Measurements from ENCODE around the gene KDM1A. TPM values are rescaled to one million over a fixed set of nuclear protein-coding genes. Genes with fewer than 3 reads are reported as not detected.
"Not testable (repeated sequence)": the region's sequence is repeated elsewhere in the genome, so short reads cannot be mapped to it uniquely, and the experiment has no call there.

The KDM1A gene
- total RNA-seq, 1 donor: 108 TPM

DNA sequence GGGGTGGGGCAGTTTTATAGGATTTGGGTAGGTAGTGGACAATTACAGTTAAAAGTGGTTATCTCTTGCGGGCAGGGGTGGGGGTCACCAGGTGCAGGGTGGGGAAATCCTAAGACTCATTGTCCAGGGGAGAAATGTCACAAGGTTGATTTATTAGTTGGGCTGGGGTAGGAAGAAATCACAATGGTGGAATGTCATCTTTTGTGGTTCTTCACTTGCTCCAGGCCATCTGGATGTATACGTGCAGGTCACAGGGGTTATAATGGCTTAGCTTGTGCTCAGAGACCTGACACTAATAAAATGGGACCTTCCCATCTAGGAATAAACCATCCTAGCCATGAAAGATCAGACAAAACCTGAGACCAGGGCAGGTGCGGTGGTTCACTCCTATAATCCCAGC lies 15.2 kb upstream of the KDM1A start:
- no peak for DNase-seq (ENCODE audit: low read depth)
- TF ChIP-seq, protein P1, sequence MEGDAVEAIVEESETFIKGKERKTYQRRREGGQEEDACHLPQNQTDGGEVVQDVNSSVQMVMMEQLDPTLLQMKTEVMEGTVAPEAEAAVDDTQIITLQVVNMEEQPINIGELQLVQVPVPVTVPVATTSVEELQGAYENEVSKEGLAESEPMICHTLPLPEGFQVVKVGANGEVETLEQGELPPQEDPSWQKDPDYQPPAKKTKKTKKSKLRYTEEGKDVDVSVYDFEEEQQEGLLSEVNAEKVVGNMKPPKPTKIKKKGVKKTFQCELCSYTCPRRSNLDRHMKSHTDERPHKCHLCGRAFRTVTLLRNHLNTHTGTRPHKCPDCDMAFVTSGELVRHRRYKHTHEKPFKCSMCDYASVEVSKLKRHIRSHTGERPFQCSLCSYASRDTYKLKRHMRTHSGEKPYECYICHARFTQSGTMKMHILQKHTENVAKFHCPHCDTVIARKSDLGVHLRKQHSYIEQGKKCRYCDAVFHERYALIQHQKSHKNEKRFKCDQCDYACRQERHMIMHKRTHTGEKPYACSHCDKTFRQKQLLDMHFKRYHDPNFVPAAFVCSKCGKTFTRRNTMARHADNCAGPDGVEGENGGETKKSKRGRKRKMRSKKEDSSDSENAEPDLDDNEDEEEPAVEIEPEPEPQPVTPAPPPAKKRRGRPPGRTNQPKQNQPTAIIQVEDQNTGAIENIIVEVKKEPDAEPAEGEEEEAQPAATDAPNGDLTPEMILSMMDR (IDR thresholded peaks at IDR 0.05; ENCODE audit: insufficient read depth, low read depth, low read length): no peak
- no peak overlapping the region for H3K4me3 ChIP-seq (ENCODE audit: low read depth, low read length)

DNA sequence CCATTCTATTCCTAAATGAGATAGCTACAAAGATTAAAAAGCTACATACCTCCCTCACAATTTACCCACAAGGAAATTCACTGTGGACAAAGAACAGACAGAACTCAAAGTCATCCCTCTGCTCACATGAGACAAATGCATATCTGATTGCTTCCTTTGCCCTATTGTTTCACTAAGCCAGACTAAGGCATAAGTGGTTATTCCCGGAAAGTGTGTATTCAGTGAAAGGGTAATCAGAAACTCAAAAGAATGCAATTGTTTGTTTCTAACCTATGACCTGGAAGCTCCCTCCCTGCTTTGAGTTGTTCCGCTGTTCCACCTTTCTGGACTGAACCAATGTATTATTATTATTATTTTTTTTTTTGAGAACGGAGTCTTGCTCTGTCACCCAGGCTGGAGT lies 14.5 kb upstream of the KDM1A start:
- not testable (repeated sequence) for DNase-seq (ENCODE audit: low read depth); H3K4me3 ChIP-seq (ENCODE audit: low read depth, low read length)

DNA sequence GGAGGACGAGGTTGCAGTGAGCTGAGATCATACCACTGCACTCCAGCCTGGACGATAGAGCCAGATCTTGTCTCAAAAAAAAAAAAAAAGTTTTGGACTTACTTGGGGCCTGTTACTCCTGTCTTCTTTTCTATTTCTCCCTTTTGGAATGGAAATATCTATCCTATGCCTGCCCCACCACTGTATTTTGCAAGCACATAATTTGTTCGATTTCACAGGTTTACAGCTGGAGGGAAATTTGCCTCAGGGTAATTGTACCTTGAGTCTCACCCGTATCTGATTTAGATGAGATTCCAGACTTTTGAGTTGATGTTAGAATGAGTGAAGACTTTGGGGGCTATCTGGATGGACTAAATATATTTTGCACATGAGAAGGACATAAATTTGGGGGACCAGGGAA lies 12.2 kb upstream of the KDM1A start:
- TF ChIP-seq, protein P1 (IDR thresholded peaks at IDR 0.05; ENCODE audit: insufficient read depth, low read depth, low read length): no peak
- no peak overlapping the region for H3K4me3 ChIP-seq (ENCODE audit: low read depth, low read length)
- DNase-seq (ENCODE audit: low read depth): no peak

DNA sequence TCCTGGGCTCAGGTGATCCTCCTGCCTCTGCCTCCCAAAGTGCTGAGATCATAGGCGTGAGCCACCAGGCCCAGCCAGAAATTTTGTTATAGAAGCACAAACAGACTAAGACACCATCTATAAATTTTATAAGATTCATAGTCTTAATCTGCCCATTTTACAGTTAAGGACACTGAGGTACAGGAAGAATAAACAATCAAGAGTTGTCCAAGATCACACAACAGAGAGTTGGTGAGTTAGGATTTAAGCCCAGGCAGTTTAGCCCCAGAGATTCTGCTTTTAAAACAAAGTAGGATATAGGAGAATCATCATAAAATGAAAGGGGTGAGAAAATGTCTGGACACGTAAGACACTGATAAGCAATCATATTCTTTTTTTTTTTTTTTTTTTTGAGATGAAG lies 10.4 kb upstream of the KDM1A start:
- no peak for DNase-seq (ENCODE audit: low read depth)
- no peak overlapping the region for H3K4me3 ChIP-seq (ENCODE audit: low read depth, low read length)
- TF ChIP-seq, protein P1 (IDR thresholded peaks at IDR 0.05; ENCODE audit: insufficient read depth, low read depth, low read length): no peak

DNA sequence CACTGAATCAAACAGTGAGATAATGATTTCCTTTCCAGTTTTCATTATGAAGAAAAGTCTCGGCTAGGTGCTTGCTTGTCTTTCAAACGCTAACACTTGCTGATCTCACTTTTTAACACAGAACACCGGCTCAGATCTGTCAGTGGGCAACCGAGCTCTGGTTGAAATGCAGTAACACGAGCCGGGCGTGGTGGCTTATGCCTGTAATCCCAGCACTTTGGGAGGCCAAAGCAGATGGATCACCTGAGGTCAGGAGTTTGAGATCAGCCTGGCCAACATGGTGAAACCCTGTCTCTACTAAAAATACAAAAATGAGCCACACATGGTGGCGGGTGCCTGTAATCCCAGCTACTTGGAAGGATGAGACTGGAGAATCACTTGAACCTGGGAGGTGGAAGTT lies 9.2 kb upstream of the KDM1A start:
- not testable (repeated sequence) for H3K4me3 ChIP-seq (ENCODE audit: low read depth, low read length); DNase-seq (ENCODE audit: low read depth)

DNA sequence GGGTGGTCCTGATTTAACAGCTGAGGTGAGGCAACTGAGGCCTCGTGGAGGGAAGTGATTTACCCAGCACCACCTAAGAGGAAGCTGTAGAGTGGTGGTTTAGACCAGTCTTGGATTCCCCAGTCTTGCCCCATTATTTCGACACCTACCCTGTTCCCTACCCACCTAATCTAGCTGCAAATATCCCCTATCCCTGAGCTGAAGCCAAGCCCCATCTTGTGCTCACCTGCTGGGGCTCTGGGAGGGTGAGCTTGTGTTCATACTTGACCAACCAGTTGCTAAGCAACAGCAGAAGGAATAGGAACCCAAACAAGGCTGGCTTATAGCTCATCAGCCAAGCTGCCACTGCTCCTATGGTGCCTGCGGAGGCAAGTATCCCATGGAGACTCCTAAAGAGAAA lies 5.6 kb upstream of the KDM1A start:
- TF ChIP-seq, protein P1 (IDR thresholded peaks at IDR 0.05; ENCODE audit: insufficient read depth, low read depth, low read length): no peak
- DNase-seq (ENCODE audit: low read depth): no peak
- H3K4me3 ChIP-seq (ENCODE audit: low read depth, low read length): no peak overlapping the region

DNA sequence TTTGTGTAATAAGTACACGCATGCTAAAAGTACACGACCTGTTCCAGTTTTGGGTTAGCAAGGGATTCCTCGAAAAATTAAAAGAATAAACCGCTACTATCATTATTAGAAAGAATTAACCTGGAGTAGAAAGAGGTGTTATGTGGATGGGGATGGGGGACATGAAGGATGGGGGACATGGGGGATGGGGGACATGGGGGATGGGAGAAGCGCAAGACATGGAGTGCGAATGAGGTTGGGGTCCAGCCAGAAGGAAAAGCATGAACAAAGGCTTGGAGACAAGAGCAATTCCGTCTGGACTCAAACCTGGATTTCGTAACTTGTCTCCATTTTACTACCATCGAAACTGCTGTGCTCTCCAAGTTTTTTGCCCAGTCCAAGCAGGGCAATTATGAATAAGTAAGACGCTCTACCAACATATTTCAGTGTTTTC lies 591 bp upstream of the KDM1A start:
- TF ChIP-seq, protein P1 (IDR thresholded peaks at IDR 0.05; ENCODE audit: insufficient read depth, low read depth, low read length): no peak
- peak overlapping the region; percentile 96 for H3K4me3 ChIP-seq (ENCODE audit: low read depth, low read length)
- DNase-seq (ENCODE audit: low read depth): no peak

DNA sequence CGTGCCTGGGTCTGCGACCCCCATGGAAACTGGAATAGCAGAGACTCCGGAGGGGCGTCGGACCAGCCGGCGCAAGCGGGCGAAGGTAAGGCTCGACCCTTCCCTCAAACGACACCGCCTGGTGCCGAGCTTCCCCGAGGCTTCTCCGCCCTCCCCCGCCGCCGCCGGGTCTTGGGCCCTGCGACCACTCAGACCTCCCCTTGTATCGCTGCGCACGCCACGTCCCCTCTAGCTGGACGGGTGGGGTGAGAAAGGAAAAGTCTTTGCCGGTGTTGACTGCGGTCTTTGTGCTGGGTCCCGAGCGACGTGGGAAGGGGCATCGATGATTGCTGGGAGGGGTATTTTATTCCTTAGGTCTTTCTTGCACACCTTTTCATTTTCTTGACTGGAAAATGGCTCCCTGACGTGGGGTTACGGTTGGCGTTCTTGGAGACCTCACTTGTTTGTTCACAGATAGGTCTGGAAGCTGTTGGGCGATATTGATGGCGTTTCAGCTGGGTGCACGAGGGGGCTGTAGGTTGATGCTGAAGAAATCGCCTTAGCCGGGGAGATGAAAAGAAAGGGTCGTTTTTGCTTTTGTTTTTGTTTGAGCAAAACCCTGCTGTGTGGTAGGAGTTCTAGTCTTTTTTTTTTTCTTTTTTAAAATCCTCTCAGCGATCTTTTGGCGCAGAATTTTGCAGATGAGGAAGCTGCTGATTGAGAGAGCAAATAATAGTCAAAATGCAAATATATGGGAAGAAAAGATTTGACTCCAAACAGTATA lies 776 bp downstream of the KDM1A start:
- TF ChIP-seq, protein P1 (IDR thresholded peaks at IDR 0.05; ENCODE audit: insufficient read depth, low read depth, low read length): no peak
- peak overlapping the region; percentile 96 for H3K4me3 ChIP-seq (ENCODE audit: low read depth, low read length)
- DNase-seq (ENCODE audit: low read depth): peak; percentile 60
